ENCODE data around the gene RABGAP1L.

Gene RABGAP1L

DNA sequence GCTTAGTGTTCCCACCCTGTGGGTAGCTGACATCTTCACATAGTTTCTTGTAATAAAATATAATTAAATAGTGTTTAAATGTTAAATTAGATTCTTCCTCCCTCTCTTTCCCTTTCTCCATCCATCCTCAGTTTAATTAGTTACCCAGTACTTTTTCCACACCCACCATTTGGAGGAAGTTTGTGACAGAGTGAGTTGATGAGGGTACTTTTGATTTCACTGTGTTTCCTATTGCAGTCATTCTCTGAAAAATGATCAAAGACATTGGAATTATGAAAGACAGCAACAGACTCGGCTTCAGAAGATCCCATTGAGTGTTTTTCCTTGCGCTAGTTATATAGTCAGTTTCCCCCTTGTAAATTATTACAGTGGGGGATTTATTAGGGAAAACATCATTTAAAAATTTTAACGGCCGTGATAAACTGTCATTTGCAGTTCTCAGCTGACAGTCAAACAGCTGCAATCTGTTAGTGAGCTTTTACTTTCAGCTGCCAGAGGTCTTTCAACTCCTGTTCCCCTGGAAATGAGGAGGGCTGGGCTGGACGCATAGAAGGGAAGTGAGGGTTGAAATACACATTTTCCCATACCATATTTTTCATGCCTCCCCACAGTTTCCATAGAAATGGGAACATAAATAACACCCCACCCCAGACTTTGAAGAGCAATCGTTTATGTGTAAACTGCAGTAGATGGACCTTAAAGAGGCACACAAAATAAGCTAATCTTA lies 779.1 kb downstream of the RABGAP1L start:
- no peak for DNase-seq (ENCODE audit: low spot score)

DNA sequence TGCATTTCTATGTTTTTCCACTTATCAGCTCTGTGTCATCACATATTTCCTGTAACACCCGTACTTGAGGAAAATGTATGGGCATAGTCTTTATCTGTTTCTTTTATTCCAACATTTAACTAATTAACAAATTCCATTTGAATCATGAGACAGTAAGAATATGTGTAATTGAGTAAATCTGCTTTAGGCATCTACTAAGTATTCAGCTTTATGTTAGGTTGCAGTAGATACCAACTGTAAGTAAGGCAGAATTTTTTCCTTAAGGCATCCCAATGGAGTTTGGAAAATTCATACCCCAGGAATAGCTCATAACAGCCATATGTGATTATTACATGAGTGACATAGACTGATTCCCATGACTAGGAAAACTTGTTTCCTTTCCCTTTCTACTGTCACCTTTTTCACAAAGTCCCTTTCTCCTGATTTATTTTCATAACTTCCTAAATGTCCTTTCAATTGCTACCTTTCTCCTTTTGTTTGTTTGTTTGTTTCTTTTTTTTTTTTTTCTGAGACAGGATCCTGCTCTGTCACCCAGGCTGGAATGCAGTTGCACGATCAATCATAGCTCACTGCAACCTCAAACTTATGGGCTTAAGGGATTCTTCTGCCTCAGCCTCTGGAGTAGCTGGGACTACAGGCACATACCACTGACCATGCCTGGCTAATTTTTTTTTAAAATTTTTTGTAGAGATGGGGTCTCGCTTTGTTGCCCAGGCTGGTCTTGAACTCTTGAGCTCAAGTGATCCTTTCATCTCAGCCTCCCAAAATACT lies 780.6 kb downstream of the RABGAP1L start:
- DNase-seq (ENCODE audit: low spot score), result no peak

DNA sequence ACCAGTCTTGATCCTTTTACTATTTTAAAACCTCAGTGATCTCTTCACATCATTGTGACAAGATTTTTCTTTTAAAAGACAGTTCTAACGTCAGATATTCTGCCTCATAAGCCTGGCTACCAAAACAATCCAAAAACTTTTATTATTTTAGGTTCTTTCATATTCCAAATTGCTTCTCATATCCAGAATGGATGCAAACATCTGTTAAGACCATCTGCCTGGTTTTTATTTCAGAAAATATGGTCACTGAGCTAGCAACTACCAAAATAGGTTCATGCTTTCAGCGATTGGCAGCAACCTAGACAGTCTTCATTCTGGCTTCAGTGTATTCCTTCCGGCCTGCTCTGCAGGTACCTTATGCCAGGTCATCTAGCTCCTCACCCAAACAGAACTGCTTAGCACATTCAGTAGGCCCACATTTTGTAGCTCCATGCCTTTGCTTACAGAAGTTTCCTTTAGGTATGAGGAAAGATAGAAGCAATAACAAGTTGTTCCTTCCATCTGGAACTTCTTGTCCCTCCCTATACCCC lies 781.4 kb downstream of the RABGAP1L start:
- DNase-seq (ENCODE audit: low spot score), result no peak

DNA sequence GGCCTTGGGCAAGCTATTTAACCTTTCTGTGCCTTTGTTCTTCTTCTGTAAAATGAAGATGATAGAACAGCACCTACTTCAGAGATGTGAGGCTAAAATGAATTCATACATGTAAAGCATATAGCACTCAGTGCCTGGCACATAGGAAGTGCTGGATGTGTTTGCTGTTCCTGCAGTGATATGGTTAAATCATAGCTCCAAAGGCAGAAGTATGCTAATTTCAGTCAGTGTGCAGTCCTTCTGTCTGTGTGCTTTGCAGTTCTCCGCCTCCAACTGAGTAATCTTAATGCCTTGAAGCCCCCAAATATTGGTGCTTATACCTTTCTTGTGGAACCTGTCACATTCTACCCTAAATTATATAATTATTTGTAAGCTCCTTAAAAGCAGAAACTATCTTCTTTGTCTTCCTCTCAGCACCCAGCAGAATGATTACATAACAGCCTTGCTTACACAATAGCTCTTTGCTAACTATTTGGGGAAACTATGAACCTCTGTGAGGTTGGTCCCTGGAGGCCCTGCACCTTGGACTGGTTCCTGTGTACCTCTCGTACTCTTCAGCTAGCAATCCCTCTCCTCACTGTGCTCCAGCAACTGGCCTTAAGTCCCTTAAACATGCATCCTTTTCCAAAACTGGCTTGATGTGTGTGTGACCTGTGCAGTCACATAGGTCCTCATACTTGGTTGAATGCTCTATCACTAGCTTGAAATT lies 783.4 kb downstream of the RABGAP1L start:
- no peak for DNase-seq (ENCODE audit: low spot score)

DNA sequence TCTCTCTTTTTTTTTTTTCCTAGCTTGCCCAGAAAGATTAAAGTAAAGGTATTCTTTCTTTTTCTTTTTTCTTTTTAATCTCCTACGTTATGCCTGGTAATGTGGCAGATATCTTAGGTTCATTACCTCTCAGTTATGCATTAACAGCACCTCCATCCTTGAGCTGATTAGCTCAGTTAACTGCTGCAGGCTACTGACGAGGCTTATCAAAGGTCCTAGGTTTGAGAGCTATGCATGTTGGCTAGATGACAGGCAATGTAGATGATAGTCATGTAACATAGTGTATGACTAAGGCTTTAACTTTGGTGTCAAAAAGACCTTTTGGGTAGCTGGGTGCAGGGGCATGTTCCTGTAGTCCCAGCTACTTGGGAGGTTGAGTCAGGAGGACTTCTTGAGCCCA lies 786.7 kb downstream of the RABGAP1L start:
- DNase-seq (ENCODE audit: low spot score), result no peak

DNA sequence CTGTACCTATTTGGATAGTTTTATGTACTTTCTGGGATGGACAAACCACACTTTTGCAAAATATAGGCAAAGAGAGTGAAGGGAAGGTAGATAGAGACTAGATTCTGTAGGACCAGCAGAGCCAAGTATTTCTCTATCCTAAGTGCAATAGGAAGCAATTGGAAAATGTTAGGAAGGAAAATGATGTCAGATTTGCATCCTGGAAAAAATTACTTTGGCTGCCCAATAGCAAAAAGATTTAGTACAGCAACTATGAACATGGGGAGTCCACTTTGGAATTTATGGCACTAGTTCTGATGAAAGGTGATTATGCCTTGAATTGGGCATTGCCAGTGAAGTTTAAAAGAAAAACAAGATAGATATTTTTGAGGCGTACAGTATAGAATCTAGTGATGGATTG lies 789.7 kb downstream of the RABGAP1L start:
- no peak for DNase-seq (ENCODE audit: low spot score)

DNA sequence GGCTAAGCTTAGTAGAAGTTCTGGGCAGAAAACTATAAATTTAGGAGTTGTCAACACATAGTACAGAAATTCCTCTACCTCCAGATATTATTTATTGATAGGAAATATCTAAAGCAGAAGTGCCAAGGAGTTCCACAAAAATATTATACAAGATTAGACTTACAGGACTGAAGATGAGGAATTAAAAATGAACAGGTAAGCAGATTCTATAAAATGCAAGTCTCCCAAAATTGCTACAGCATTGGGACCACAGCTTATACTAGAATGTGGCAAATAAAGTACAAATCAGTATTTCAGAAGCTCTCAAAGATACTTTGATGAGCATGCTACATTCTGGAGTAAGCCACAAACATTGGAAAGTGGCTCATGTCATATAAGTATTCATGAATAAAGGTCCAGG lies 790.3 kb downstream of the RABGAP1L start:
- no peak for DNase-seq (ENCODE audit: low spot score)

DNA sequence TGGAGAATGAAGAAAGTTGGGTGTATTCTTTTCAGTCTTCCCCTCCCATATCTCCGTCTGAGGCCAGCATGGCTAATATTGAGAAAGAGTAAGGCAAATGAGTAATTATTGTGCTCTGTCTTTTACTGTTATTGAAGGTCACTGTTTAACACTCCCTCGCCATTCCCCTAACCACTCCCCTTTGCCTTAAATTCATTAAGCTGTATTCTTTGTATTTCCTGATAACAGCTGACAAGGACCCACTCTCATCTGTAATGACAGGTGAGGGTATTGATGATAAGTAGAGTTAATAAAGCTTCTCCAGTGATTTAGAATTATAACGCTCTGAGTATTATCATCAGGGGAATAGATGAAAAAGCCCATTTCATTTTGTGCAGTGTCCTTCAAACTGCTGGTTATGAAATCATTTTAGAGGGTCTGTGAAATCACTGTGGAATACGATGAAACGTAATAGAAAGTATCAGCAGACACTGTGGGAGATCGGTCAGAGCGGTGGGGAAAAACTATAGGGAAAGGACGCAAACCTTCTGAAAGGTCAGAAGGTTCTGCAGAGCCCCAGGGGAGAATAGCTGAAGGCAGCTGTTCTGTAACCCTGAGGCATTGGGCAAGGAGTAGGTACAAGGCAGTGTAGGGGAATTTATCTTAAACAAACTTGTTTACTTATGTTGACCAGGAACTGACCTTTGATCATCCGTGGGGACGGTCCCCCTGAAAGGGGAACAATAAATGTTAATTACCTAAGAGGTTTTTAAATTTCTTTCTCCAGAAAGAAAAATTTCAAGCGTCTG lies 794.2 kb downstream of the RABGAP1L start:
- DNase-seq (ENCODE audit: low spot score), result no peak

DNA sequence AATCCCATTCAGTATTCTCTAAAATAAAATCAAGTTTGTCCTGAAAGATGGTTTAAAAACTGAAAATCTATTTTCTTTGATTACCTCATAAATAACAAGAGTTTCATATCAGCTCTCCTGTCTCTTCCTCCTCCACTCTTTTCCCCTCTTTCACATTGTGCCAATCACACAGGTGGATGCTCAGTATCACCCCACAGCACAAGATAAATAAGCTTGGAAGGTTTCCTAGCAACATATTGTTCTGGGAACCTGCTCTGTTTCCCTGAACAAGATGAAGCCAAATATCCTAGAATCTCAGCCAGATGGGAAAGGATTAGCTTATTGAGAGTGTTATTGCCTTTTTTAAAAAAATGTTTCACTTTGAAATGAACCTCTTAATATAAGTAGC lies 794.7 kb downstream of the RABGAP1L start:
- DNase-seq (ENCODE audit: low spot score), result no peak

DNA sequence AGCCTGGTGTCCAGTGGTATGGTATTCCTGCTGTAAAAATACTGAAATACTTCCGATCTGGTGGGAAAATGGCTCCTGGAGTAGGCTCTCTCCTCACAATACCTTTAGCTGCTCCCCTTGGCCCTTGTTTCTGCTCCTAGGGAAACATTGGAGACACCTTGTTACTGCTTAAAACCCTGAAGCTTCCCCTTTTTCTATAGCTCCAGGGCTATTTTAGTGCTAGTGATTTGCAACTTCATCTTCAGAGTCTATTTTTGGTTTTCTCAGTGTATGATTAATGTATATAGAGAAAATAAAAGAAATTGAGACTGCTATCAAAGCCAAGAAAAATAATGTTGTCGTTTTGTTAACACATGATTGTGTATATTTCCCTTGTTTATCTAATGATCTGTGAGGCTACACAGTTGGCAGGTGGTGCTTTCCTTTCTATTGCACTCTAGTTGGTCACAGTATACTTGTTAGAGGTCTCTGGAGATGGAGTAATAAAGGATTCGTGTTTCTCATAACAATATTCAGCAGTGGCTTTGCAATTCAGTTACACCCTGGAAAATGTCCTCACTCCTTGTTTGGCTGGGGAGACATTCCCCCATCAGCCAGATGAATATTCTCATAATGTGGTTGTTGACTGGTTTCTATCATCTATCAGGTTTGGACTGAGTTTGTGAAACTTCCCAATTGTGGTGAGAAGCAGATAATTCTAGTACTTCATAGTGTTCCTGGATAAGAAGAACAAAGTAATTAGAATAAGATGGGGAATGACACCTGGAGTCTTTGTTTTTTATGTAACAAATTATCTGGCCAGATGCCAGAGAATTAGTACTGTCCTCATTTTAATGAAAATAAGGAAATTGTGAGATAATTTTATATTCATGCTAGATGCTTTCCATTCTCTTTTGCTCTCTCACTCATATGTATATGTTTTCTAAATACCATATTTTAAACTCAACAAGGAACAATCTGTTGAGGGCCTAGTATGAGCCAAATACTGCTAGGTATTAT lies 795.6 kb downstream of the RABGAP1L start:
- no peak for DNase-seq (ENCODE audit: low spot score)

DNA sequence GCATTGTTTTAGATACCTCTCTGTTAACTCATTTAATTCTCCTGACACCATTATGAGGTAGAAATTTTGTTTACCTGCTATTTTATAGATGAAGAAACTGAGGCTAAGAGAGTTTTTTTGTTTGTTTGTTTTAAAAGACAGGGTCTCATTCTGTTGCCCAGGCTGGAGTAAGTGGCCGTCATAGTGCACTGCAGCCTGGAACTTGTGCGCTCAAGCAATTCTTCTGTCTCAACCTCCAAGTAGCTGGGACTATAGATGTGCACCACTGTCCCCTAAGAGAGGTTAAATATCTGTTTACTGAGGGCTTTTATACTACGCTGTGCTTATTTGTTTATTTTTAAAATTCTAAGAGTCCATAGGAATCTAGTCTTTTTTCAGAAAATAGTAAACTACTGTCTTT lies 796.8 kb downstream of the RABGAP1L start:
- no peak for DNase-seq (ENCODE audit: low spot score)

DNA sequence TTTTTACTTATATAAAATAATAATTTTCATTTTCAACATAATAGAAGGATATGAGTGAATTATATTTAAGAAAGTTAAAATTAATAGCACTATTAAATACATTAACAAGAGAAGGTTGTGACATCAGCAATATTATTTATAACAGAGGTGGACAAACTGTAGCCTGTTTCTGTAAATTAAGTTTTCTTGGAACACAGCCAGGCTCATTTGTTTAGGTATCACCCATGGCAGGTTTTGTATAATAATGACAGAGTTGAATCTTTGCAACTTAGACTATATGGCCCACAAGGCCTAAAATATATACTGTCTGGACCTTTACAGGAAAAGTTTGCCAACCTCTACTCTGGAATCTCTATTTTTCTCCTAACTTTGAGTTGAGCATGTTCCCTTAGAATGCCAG lies 797.7 kb downstream of the RABGAP1L start:
- no peak for DNase-seq (ENCODE audit: low spot score)

DNA sequence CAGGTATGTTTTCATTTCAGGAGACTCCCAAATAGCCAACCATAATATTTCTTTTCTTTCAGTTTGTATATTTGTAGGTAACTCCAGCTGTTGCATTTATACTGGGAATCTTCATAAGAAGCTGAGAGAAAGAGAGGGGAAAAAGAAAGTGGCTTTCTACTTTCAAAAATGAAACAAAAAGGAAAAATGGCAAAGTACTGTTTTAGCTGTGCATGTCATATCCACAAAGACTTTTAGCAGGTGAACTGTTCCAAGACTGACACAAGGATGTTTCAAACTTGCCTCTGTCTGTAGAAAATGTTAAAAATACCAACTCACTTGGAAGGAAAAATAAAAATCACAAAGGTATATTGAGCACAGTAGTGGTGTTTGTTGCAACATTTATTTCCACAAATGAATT lies 798.5 kb downstream of the RABGAP1L start:
- no peak for DNase-seq (ENCODE audit: low spot score)

DNA sequence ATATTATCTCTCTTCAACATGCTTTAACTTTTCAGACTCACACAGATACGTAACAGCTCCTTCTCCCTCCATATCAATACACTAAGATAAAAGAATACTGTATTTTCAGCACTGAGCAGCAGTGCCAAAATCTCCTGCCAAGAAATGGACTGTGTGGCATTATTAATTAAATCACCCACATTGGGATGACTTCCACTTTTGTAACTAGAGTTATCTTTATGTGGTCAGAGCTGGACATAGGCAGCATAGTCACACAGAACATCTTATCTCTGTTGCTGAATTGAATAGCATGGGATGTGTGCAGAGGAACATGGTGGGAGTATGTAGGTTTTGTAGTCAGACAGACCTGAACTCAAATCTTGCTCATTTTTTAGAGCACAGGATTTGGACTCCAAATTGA lies 799.1 kb downstream of the RABGAP1L start:
- DNase-seq (ENCODE audit: low spot score), result no peak

DNA sequence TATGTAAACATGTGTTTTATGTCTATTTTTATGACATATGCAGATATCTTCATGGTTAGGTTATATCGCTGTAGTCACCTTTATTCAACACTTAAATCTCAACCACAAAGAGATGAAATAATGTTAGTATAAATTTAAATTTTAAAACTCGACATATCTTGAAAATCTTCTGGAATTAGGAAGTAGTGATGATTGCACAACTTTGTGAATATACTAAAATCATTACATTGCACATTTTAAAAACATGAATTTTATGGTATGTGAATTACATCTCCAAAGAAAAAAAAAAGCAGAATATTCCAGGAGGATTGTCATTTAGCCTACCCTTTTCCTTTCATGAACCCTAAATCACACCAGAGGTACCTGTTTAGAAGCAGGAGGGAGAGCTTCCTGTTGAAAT lies 801.0 kb downstream of the RABGAP1L start:
- DNase-seq (ENCODE audit: low spot score), result no peak

DNA sequence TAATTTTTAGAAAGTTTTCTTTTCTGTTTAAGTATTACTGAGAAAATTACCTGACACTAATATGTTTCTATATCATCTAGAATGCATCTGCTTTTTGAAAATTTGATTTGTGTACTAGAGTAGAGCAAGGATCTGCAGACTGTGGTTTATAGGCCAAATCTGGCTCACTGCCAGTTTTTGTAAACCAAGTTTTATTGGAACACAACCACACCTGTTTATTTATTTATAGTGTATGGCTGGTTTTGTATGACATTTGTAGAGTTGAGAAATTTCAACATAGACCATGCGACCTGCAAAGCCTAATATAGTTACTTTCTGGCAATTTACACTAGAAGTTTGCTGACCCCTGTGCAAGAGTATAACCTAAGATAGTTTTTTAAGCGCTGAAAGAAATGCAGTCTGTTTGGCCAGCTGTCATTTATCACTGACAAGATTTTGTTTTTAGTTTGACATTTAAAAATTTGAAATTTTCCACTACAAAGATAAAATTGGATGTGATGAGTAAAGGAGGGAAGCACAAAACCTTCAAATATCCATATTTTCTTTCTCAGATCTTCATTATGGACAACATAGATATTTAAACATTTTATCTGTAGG lies 804.3 kb downstream of the RABGAP1L start:
- no peak for DNase-seq (ENCODE audit: low spot score)

DNA sequence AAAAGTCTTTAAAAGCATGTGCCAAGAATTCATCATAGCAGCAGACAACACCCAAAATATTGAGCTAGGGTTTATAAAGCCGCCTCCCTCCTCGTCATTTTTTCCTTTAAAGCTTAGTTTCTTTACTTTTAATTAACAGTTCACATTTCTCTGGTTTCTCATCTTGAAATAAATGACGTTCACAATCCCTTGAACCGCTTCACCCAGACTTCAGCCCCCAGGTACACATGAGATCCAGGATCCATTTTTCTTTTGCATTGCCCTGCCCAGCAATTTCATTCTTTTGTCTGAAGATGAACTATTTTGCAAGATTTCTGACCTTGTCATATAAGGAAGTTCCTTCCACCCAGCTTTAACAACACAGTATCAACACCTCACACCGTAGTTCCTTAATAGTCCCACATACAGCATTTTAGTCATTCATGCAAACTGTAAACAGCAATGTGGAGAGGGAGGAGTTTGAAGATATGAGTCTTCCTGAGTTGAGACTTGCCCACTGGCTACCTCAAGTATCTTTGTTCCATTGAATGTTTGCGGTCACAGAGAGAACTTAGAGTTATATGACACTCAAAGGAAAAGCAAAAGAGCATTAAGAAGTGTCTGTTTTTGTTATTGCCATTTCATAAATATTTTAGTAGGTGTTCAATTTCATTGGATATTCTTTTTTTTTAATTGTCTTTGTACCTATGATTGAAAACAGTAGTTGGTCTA lies 805.1 kb downstream of the RABGAP1L start:
- no peak for DNase-seq (ENCODE audit: low spot score)

DNA sequence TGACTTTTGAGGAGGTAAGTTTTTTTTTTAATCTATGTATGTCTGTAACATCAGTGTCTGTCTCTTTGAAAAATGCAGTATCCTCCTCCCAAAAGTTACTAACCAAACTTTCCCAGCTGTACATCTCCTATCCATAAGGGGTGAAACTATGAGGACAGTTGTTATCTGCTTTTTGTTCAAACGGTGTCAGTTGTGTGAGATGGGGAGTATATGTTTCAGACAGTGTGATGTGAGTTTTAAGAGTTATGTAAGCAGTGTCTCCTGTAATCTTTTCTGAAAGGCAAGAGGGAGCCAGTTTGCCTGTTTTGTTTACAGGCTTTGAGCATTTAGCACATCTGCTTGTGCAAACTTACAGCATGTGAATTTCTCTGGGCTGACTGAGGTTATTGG lies 805.6 kb downstream of the RABGAP1L start:
- no peak for DNase-seq (ENCODE audit: low spot score)

DNA sequence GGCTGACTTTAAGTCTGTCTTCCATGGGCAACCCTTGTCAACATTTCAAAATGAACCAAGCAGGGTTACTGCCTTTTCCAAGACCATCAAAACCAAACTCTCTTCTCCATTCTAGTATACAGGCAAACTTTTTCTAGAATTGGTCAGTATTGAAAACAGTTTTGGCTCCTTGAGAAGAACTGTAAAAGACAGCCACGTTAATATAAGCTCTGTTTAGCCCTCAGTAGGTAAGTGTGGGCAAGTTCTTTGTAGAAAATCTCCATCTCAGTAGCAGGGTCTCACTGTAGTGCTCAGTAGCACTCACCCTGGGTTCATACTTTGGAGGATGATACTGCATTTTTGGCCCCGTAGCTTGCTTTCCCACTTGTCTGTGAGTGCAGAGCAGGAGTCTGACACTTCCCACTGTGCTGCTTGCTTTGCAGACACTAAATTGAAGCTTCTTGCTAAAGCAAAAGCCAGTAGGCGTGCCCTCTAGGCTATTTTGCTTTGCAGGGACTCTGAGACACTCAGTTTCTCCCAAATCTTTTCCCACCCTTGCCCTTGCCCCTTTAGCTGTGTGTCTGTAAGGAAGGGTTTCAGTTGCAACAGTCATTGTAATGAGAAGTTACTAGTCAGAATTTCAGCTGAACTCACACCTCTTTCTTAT lies 806.2 kb downstream of the RABGAP1L start:
- no peak for DNase-seq (ENCODE audit: low spot score)
